H1 (cell line): ENCODE data around the gene FAH. TPM values are rescaled to one million over a fixed set of nuclear protein-coding genes. Genes with fewer than 3 reads are reported as not detected.

Source experiments
- ATF3 ChIP-seq: IDR thresholded peaks from 2 replicates; pipeline ENCODE4 v1.6.1; 2011; ENCODE audit warnings: low read depth, mild to moderate bottlenecking, low read length; ENCODE audit not compliant: insufficient read depth
- CBX5 ChIP-seq: fragments of 300-800, 300-1000 bp; sonication (generic); IDR thresholded peaks from 2 replicates; pipeline ENCODE4 v1.7.1; 2016; ENCODE audit warnings: antibody characterized with exemption, low read length, low read depth
- CBX8 ChIP-seq: fragments of 300-800, 300-1000 bp; sonication (generic); IDR thresholded peaks from 2 replicates; pipeline ENCODE4 v1.7.1; 2016; ENCODE audit warnings: low read depth, low read length, borderline replicate concordance
- CTBP2 ChIP-seq: IDR thresholded peaks from 2 replicates; pipeline ENCODE4 v1.7.0; 2011; ENCODE audit warnings: borderline replicate concordance, mild to moderate bottlenecking, moderate library complexity, mixed read lengths, low read length; ENCODE audit not compliant: insufficient read depth, insufficient read length
- EP300 ChIP-seq, 2 experiments: IDR thresholded peaks; 1 replicate in 1 of 2; 2 replicates in 1 of 2; pipeline ENCODE4 v1.6.1; 2011 to 2012; ENCODE audit warnings: low read depth in 2 of 2, low read length in 2 of 2, mild to moderate bottlenecking in 2 of 2, borderline replicate concordance in 1 of 2, inconsistent platforms in 1 of 2, moderate library complexity in 1 of 2
- EZH2 ChIP-seq: fragments of 200-600 bp; sonication (generic); IDR thresholded peaks from 2 replicates; pipeline ENCODE4 v1.7.1; 2012; ENCODE audit warnings: low read depth, mild to moderate bottlenecking, moderate library complexity, low read length, inconsistent platforms; ENCODE audit not compliant: severe bottlenecking
- HDAC2 ChIP-seq, 2 experiments: fragments of 300-600 bp in 1 of 2; sonication (generic) in 1 of 2; IDR thresholded peaks; 2 replicates each; pipeline ENCODE4 v1.6.1; 2011 to 2012; ENCODE audit warnings: low read depth in 2 of 2, low read length in 2 of 2, mild to moderate bottlenecking in 2 of 2, moderate library complexity in 2 of 2, borderline replicate concordance in 1 of 2, inconsistent platforms in 1 of 2
- JUND ChIP-seq: IDR thresholded peaks from 2 replicates; pipeline ENCODE4 v1.6.1; 2011; ENCODE audit warnings: mild to moderate bottlenecking, improper control_type of control experiment, low read length
- KDM1A ChIP-seq: fragments of 200-600, 300-600 bp; sonication (generic); IDR thresholded peaks from 2 replicates; pipeline ENCODE4 v1.7.1; 2016; ENCODE audit warnings: mild to moderate bottlenecking, low read length, borderline replicate concordance
- KDM4A ChIP-seq: IDR thresholded peaks from one replicate; pipeline ENCODE4 v1.7.1; 2012; ENCODE audit warnings: low read depth, mild to moderate bottlenecking, moderate library complexity, low read length, inconsistent platforms; ENCODE audit not compliant: severe bottlenecking
- KDM5A ChIP-seq: fragments of 200-600 bp; IDR thresholded peaks from 2 replicates; pipeline ENCODE4 v1.7.1; 2012; ENCODE audit warnings: mild to moderate bottlenecking, low read length, inconsistent platforms, mixed read lengths
- MAFK ChIP-seq: IDR thresholded peaks from 2 replicates; pipeline ENCODE4 v1.6.1; 2012; ENCODE audit warnings: low read depth, mild to moderate bottlenecking, improper control_type of control experiment, low read length
- MAX ChIP-seq: IDR thresholded peaks from 2 replicates; pipeline ENCODE4 v1.6.1; 2012; ENCODE audit warnings: inconsistent platforms
- RAD21 ChIP-seq, 2 experiments: IDR thresholded peaks in 1 of 2; conservative IDR thresholded peaks in 1 of 2; 2 replicates each; pipeline ENCODE4 v1.6.1; 2011; ENCODE audit warnings: low read depth in 2 of 2, low read length in 2 of 2, improper control_type of control experiment in 1 of 2, inconsistent platforms in 1 of 2, mild to moderate bottlenecking in 1 of 2, moderate library complexity in 1 of 2
- TBP ChIP-seq: IDR thresholded peaks from 2 replicates; pipeline ENCODE4 v1.6.1; 2011; ENCODE audit warnings: low read depth, low read length, improper control_type of control experiment
- TEAD4 ChIP-seq: IDR thresholded peaks from 2 replicates; pipeline ENCODE4 v1.6.1; 2012; ENCODE audit warnings: low read depth, low read length, inconsistent platforms, mixed read lengths
- polyA plus RNA-seq, 7 experiments: library from polyadenylated mRNA; depleted of rRNA in 3 of 7; stranded (reverse) in 5 of 7; unstranded in 2 of 7; fragments of >200 nt in 5 of 7; fragments of 200-250 nt in 2 of 7; gene quantifications; 1 replicate in 5 of 7; 2 replicates in 1 of 7; 4 replicates in 1 of 7; pipeline versions ENCODE4 v1.2.1 to v1.2.3, GENCODE V29; 2011 to 2013; ENCODE audit warnings: missing spikeins in 2 of 7, mixed read lengths in 2 of 7
- total RNA-seq: library from RNA; stranded (reverse); fragmentation: NEBNext Ultra II Directional; extraction: Animal tissue kit (Norgen Biotek cat#: 25700); gene quantifications from 2 replicates; pipeline ENCODE4 v1.2.1, GENCODE V29; 2021

Gene FAH
- total and polyA plus RNA-seq, 2 of the 8 experiments (the other 6 are each of a cell fraction or from before 2014, with no cell fraction given): 20.0 to 21.7 TPM

- TF ChIP-seq TBP (no peak), HDAC2 (IDR thresholded peaks at IDR 0.05; ENCODE audit: borderline replicate concordance in 1 of 2, low read depth in 2 of 2, low read length in 2 of 2) (no peak), CBX5 (no peak), MAFK (no peak), ATF3 (no peak), KDM1A (no peak), CTBP2 (no peak), MAX (peak; percentile 27; the same call in 1 of the 2 replicates), JUND (no peak), KDM4A (peak; percentile 14), TEAD4 (no peak), CBX8 (no peak), EP300 (IDR thresholded peaks at IDR 0.05; ENCODE audit: borderline replicate concordance in 1 of 2, low read depth in 2 of 2, low read length in 2 of 2) (no peak), EZH2 (no peak), RAD21 (IDR thresholded peaks at IDR 0.05 in 1 of 2, conservative IDR thresholded peaks at IDR 0.05 in 1 of 2; ENCODE audit: low read depth in 2 of 2, low read length in 2 of 2) (no peak), KDM5A (no peak)
- TF ChIP-seq, all 59 proteins: peak for 3
Observed at GRCh38 chr15:80152180-80152895, 461 bp upstream of the FAH start (continued).
